Activated naive CD8-positive, alpha-beta T cell treated with anti-CD3 and anti-CD28 coated beads, Interleukin-2, amount 50 U/mL, for 24 hours (primary cell): Measurements from ENCODE around the gene NMNAT2.
A peak's percentile ranks its signal among the peaks of the same experiment; 100 is the strongest.
"Not testable (repeated sequence)": the region's sequence is repeated elsewhere in the genome, so short reads cannot be mapped to it uniquely, and the experiment has no call there.

Experiments used
- ATAC-seq: fragments of 150-1000 bp; cut with Tn5 transposase; one replicate; pipeline ENCODE4 v1.10.0; 2021
- DNase-seq: peaks from one replicate; pipeline ENCODE4 v3.0.0; 2021
- H3K27ac Mint-ChIP-seq: one replicate; pipeline ENCODE4 v1.8.0; 2021; ENCODE audit warnings: mild to moderate bottlenecking, mixed read lengths
- H3K27me3 Mint-ChIP-seq: one replicate; pipeline ENCODE4 v1.8.0; 2021; ENCODE audit warnings: mixed read lengths
- H3K36me3 Mint-ChIP-seq: one replicate; pipeline ENCODE4 v1.8.0; 2021; ENCODE audit warnings: low read depth, mixed read lengths
- H3K4me1 Mint-ChIP-seq: one replicate; pipeline ENCODE4 v1.8.0; 2021; ENCODE audit warnings: mixed read lengths
- H3K4me3 Mint-ChIP-seq: one replicate; pipeline ENCODE4 v1.8.0; 2021; ENCODE audit warnings: mild to moderate bottlenecking, moderate library complexity, mixed read lengths
- H3K9me3 Mint-ChIP-seq: one replicate; pipeline ENCODE4 v1.8.0; 2021; ENCODE audit warnings: mixed read lengths

NMNAT2 gene

GRCh38 chr1:183285256-183285655, 132.9 kb downstream of the NMNAT2 start:
- H3K27ac Mint-ChIP-seq: no peak overlapping the region
- H3K27me3 Mint-ChIP-seq: peaks cover 6% of the 10 kb centered on the region
- no peak for DNase-seq
- no peaks in the 10 kb centered on the region for H3K4me1 Mint-ChIP-seq
- H3K9me3 Mint-ChIP-seq: no peaks in the 10 kb centered on the region
- H3K36me3 Mint-ChIP-seq: no peaks in the 10 kb centered on the region
- no peak for ATAC-seq
- H3K4me3 Mint-ChIP-seq: no peak overlapping the region

GRCh38 chr1:183284086-183284485, 134.1 kb downstream of the NMNAT2 start:
- no peaks in the 10 kb centered on the region for H3K4me1 Mint-ChIP-seq
- H3K36me3 Mint-ChIP-seq: no peaks in the 10 kb centered on the region
- H3K27ac Mint-ChIP-seq: no peak overlapping the region
- H3K4me3 Mint-ChIP-seq: no peak overlapping the region
- DNase-seq (no peak), ATAC-seq (no peak)
- H3K27me3 Mint-ChIP-seq: peaks cover 6% of the 10 kb centered on the region
- H3K9me3 Mint-ChIP-seq: no peaks in the 10 kb centered on the region

GRCh38 chr1:183283286-183283685, 134.9 kb downstream of the NMNAT2 start:
- Mint-ChIP-seq H3K36me3 (no peaks in the 10 kb centered on the region), H3K4me1 (no peaks in the 10 kb centered on the region), H3K27ac (no peak overlapping the region), H3K27me3 (peaks cover 6% of the 10 kb centered on the region), H3K9me3 (no peaks in the 10 kb centered on the region), H3K4me3 (no peak overlapping the region)
- DNase-seq (no peak), ATAC-seq (no peak)

GRCh38 chr1:183282101-183282855, 135.9 kb downstream of the NMNAT2 start:
- no peak overlapping the region for H3K27ac Mint-ChIP-seq
- H3K4me1 Mint-ChIP-seq: no peaks in the 10 kb centered on the region
- no peak for DNase-seq
- no peaks in the 10 kb centered on the region for H3K9me3 Mint-ChIP-seq
- no peak for ATAC-seq
- H3K4me3 Mint-ChIP-seq: no peak overlapping the region
- no peaks in the 10 kb centered on the region for H3K36me3 Mint-ChIP-seq
- H3K27me3 Mint-ChIP-seq: peaks cover 6% of the 10 kb centered on the region

GRCh38 chr1:183281553-183282091, 136.6 kb downstream of the NMNAT2 start:
- DNase-seq (peak; percentile 75), ATAC-seq (peak; percentile 52)
- no peak overlapping the region for H3K27ac Mint-ChIP-seq

GRCh38 chr1:183281039-183281438, 137.1 kb downstream of the NMNAT2 start:
- Mint-ChIP-seq H3K4me3 (no peak overlapping the region), H3K36me3 (no peaks in the 10 kb centered on the region), H3K4me1 (no peaks in the 10 kb centered on the region), H3K27me3 (peaks cover 6% of the 10 kb centered on the region), H3K9me3 (no peaks in the 10 kb centered on the region), H3K27ac (no peak overlapping the region)
- ATAC-seq (no peak), DNase-seq (no peak)

More at GRCh38 chr1:183281553-183282091, 136.6 kb downstream of the NMNAT2 start:
- Mint-ChIP-seq H3K4me1 (no peaks in the 10 kb centered on the region), H3K36me3 (no peaks in the 10 kb centered on the region), H3K9me3 (no peaks in the 10 kb centered on the region), H3K27me3 (peaks cover 6% of the 10 kb centered on the region), H3K4me3 (no peak overlapping the region)

- H3K9me3 Mint-ChIP-seq: no peaks in the 10 kb centered on the region
- no peak for ATAC-seq
- H3K27ac Mint-ChIP-seq: no peak overlapping the region
Measured at GRCh38 chr1:183279835-183280234, 138.3 kb downstream of the NMNAT2 start.

GRCh38 chr1:183278739-183279591, 139.2 kb downstream of the NMNAT2 start:
- no peak for DNase-seq

More at GRCh38 chr1:183279835-183280234, 138.3 kb downstream of the NMNAT2 start:
- DNase-seq: no peak
- Mint-ChIP-seq H3K4me1 (no peaks in the 10 kb centered on the region), H3K4me3 (no peak overlapping the region), H3K27me3 (peaks cover 6% of the 10 kb centered on the region), H3K36me3 (no peaks in the 10 kb centered on the region)

GRCh38 chr1:183277821-183278738, 140.1 kb downstream of the NMNAT2 start:
- Mint-ChIP-seq H3K9me3 (no peaks in the 10 kb centered on the region), H3K27ac (no peak overlapping the region), H3K27me3 (peaks cover 1% of the 10 kb centered on the region), H3K4me1 (no peaks in the 10 kb centered on the region), H3K36me3 (no peaks in the 10 kb centered on the region), H3K4me3 (no peak overlapping the region)
- ATAC-seq: no peak
- no peak for DNase-seq

More at GRCh38 chr1:183278739-183279591, 139.2 kb downstream of the NMNAT2 start:
- Mint-ChIP-seq H3K27me3 (peaks cover 3% of the 10 kb centered on the region), H3K36me3 (no peaks in the 10 kb centered on the region), H3K4me3 (no peak overlapping the region), H3K27ac (no peak overlapping the region), H3K4me1 (no peaks in the 10 kb centered on the region), H3K9me3 (no peaks in the 10 kb centered on the region)
- ATAC-seq: no peak

- Mint-ChIP-seq H3K4me3 (no peak overlapping the region), H3K36me3 (no peaks in the 10 kb centered on the region), H3K9me3 (no peaks in the 10 kb centered on the region), H3K27me3 (peaks cover under 1% of the 10 kb centered on the region), H3K27ac (no peak overlapping the region), H3K4me1 (no peaks in the 10 kb centered on the region)
- DNase-seq: no peak
- ATAC-seq: no peak
Measured at GRCh38 chr1:183276386-183277080, 141.6 kb downstream of the NMNAT2 start.

- no peaks in the 10 kb centered on the region for H3K36me3 Mint-ChIP-seq
- DNase-seq (no peak), ATAC-seq (no peak)
- no peak overlapping the region for H3K4me3 Mint-ChIP-seq
- no peaks in the 10 kb centered on the region for H3K27me3 Mint-ChIP-seq
- H3K27ac Mint-ChIP-seq: no peak overlapping the region
- no peaks in the 10 kb centered on the region for H3K9me3 Mint-ChIP-seq
- H3K4me1 Mint-ChIP-seq: no peaks in the 10 kb centered on the region
Measured at GRCh38 chr1:183275322-183275721, 142.9 kb downstream of the NMNAT2 start.

- Mint-ChIP-seq H3K9me3 (no peaks in the 10 kb centered on the region), H3K4me3 (no peak overlapping the region), H3K27ac (no peak overlapping the region), H3K36me3 (no peaks in the 10 kb centered on the region), H3K27me3 (no peaks in the 10 kb centered on the region), H3K4me1 (no peaks in the 10 kb centered on the region)
- ATAC-seq: no peak
- DNase-seq: no peak
Measured at GRCh38 chr1:183274836-183275235, 143.3 kb downstream of the NMNAT2 start.

- H3K4me1 Mint-ChIP-seq, H3K4me3 Mint-ChIP-seq, H3K27ac Mint-ChIP-seq, H3K27me3 Mint-ChIP-seq, ATAC-seq, DNase-seq, H3K36me3 Mint-ChIP-seq, H3K9me3 Mint-ChIP-seq: not testable (repeated sequence)
Measured at GRCh38 chr1:183273984-183274383, 144.2 kb downstream of the NMNAT2 start.
